HepG2 (cell line): Measurements from ENCODE around the gene CAMK2D. TPM values are rescaled to one million over a fixed set of nuclear protein-coding genes. Genes with fewer than 3 reads are reported as not detected.
A peak's percentile ranks its signal among the peaks of the same experiment; 100 is the strongest.

Experiments used
- DZIP1 ChIP-seq: sonication (generic); formaldehyde crosslinking; IDR thresholded peaks from 2 replicates; pipeline ENCODE4 v1.5.0; 2020; ENCODE audit warnings: mild to moderate bottlenecking, missing genetic modification reagents
- ETV6 ChIP-seq: sonication (generic); formaldehyde crosslinking; conservative IDR thresholded peaks from 2 replicates; pipeline ENCODE4 v1.4.0; 2020; ENCODE audit warnings: missing genetic modification reagents
- GPN1 ChIP-seq: sonication (generic); formaldehyde crosslinking; IDR thresholded peaks from 2 replicates; pipeline ENCODE4 v1.5.1; 2020; ENCODE audit warnings: missing genetic modification reagents, borderline replicate concordance
- HBP1 ChIP-seq: IDR thresholded peaks from 2 replicates; pipeline ENCODE4 v1.6.1; 2016; ENCODE audit warnings: low read depth, control low read depth
- HMG20A ChIP-seq: IDR thresholded peaks from 2 replicates; pipeline ENCODE4 v1.6.1; 2016; ENCODE audit warnings: borderline replicate concordance
- HNRNPL ChIP-seq: fragments of 200-400 bp; formaldehyde crosslinking; IDR thresholded peaks from 2 replicates; pipeline ENCODE4 v1.6.1; 2017; ENCODE audit warnings: mild to moderate bottlenecking, low read depth, low read length
- IRF2 ChIP-seq: IDR thresholded peaks from 2 replicates; pipeline ENCODE4 v1.6.1; 2018; ENCODE audit warnings: missing genetic modification reagents, missing compliant biosample characterization
- ISX ChIP-seq: sonication (generic); formaldehyde crosslinking; conservative IDR thresholded peaks from 2 replicates; pipeline ENCODE4 v1.5.0; 2020; ENCODE audit warnings: missing genetic modification reagents
- NFE2L2 ChIP-seq: fragments of 150-350 bp; IDR thresholded peaks from 2 replicates; pipeline ENCODE4 v1.6.1; 2014; ENCODE audit warnings: low read length
- NONO ChIP-seq, 2 experiments: fragments of 450-650 bp in 1 of 2; sonication (generic) in 1 of 2; formaldehyde crosslinking in 1 of 2; IDR thresholded peaks in 1 of 2; conservative IDR thresholded peaks in 1 of 2; 2 replicates each; pipeline versions ENCODE4 v1.6.1 to v1.8.0; 2017 to 2022; ENCODE audit warnings: mild to moderate bottlenecking in 1 of 2, missing genetic modification reagents in 1 of 2, moderate library complexity in 1 of 2
- NRL ChIP-seq: sonication (generic); formaldehyde crosslinking; IDR thresholded peaks from 2 replicates; pipeline ENCODE4 v1.5.0; 2020; ENCODE audit warnings: missing genetic modification reagents, mild to moderate bottlenecking, moderate library complexity, borderline replicate concordance
- POLR2AphosphoS5 ChIP-seq: IDR thresholded peaks from 2 replicates; pipeline ENCODE4 v1.6.1; 2012; ENCODE audit warnings: low read depth, low read length
- REST ChIP-seq, 2 experiments: IDR thresholded peaks; 2 replicates each; pipeline ENCODE4 v1.6.1; 2011 to 2012; ENCODE audit warnings: low read length in 2 of 2, borderline replicate concordance in 1 of 2, low read depth in 1 of 2, mild to moderate bottlenecking in 1 of 2, moderate library complexity in 1 of 2
- SP1 ChIP-seq, 2 experiments: fragments of 450-650 bp in 1 of 2; sonication (generic) in 1 of 2; formaldehyde crosslinking in 1 of 2; IDR thresholded peaks; 2 replicates each; pipeline versions ENCODE4 v1.4.0 to v1.6.1; 2016 to 2020; ENCODE audit warnings: missing genetic modification reagents in 1 of 2
- ZKSCAN8 ChIP-seq: IDR thresholded peaks from 2 replicates; pipeline ENCODE4 v1.6.1; 2016; ENCODE audit warnings: borderline replicate concordance, missing genetic modification reagents, missing compliant biosample characterization
- ZMYM4 ChIP-seq: sonication (generic); formaldehyde crosslinking; IDR thresholded peaks from 2 replicates; pipeline ENCODE4 v1.8.1; 2023; ENCODE audit warnings: mild to moderate bottlenecking, missing genetic modification reagents
- ZNF12 ChIP-seq: sonication (generic); formaldehyde crosslinking; IDR thresholded peaks from 2 replicates; pipeline ENCODE4 v1.5.0; 2020; ENCODE audit warnings: missing genetic modification reagents
- ZNF253 ChIP-seq: sonication (generic); formaldehyde crosslinking; IDR thresholded peaks from 2 replicates; pipeline ENCODE4 v1.8.0; 2022; ENCODE audit warnings: mild to moderate bottlenecking, missing genetic modification reagents, borderline replicate concordance
- ZNF432 ChIP-seq: sonication (generic); formaldehyde crosslinking; IDR thresholded peaks from 2 replicates; pipeline ENCODE4 v1.5.0; 2020; ENCODE audit warnings: missing genetic modification reagents, mild to moderate bottlenecking, borderline replicate concordance
- ZNF7 ChIP-seq: IDR thresholded peaks from 2 replicates; pipeline ENCODE4 v1.6.1; 2016; ENCODE audit warnings: missing biosample characterization, missing genetic modification reagents
- ZNF740 ChIP-seq: sonication (generic); formaldehyde crosslinking; IDR thresholded peaks from 2 replicates; pipeline ENCODE4 v1.4.0; 2020; ENCODE audit warnings: missing genetic modification reagents
- ZNF891 ChIP-seq: sonication (generic); formaldehyde crosslinking; IDR thresholded peaks from 2 replicates; pipeline ENCODE4 v1.5.0; 2020; ENCODE audit warnings: mild to moderate bottlenecking, missing genetic modification reagents
- polyA plus RNA-seq, 8 experiments: library from polyadenylated mRNA; depleted of rRNA in 3 of 8; stranded (reverse) in 7 of 8; unstranded in 1 of 8; fragments of >200 nt; fragmentation: Illumina TruSeq in 4 of 8; extraction: Trizol in 4 of 8; gene quantifications; 2 replicates each; pipeline versions ENCODE4 v1.2.1 to v1.2.3, GENCODE V29; 2011 to 2016; ENCODE audit warnings: low read depth in 4 of 8, missing spikeins in 1 of 8, mixed read lengths in 1 of 8; ENCODE audit not compliant: insufficient read depth in 1 of 8
- total RNA-seq, 5 experiments: library from RNA; depleted of rRNA; stranded (reverse); fragments of >200 nt; fragmentation: Illumina TruSeq; extraction: Trizol; gene quantifications; 2 replicates each; pipeline ENCODE4 v1.2.3, GENCODE V29; 2016; ENCODE audit warnings: low read depth in 1 of 5

CAMK2D gene
- total and polyA plus RNA-seq, 2 of the 13 experiments (the other 11 are each of a cell fraction or from before 2014, with no cell fraction given), result 18.0 to 65.4 TPM

GRCh38 chr4:113784497-113785250, 23.1 kb upstream of the CAMK2D start (continued):
- no peak for TF ChIP-seq ZNF7 (CRISPR knock-in tag)
- no peak for TF ChIP-seq NONO (IDR thresholded peaks at IDR 0.05)
- no peak for TF ChIP-seq NONO (CRISPR knock-in tag; conservative IDR thresholded peaks at IDR 0.05)
- TF ChIP-seq DZIP1, result no peak
- no peak for TF ChIP-seq HBP1
- peak; percentile 58; the same call in 1 of the 2 replicates for TF ChIP-seq ZNF12 (CRISPR knock-in tag)
- TF ChIP-seq HNRNPL, result no peak
- TF ChIP-seq HMG20A, result peak; percentile 92
- no peak for TF ChIP-seq ZNF891 (CRISPR knock-in tag)
- no peak for TF ChIP-seq NFE2L2
- no peak for TF ChIP-seq ZNF253 (CRISPR knock-in tag)
- TF ChIP-seq SP1 (IDR thresholded peaks at IDR 0.05), result no peak
- no peak for TF ChIP-seq SP1 (CRISPR knock-in tag; IDR thresholded peaks at IDR 0.05)
- TF ChIP-seq ZKSCAN8 (CRISPR knock-in tag), result peak; percentile 67; the same call in 1 of the 2 replicates
- TF ChIP-seq REST (IDR thresholded peaks at IDR 0.05; ENCODE audit: borderline replicate concordance in 1 of 2, low read depth in 1 of 2, low read length in 2 of 2), result no peak
- no peak for TF ChIP-seq ZNF432
- no peak for TF ChIP-seq GPN1 (CRISPR knock-in tag)
- TF ChIP-seq ETV6 (CRISPR knock-in tag), result no peak
- no peak for TF ChIP-seq NRL (CRISPR knock-in tag)
- TF ChIP-seq IRF2 (CRISPR knock-in tag), result peak; percentile 40; the same call in 1 of the 2 replicates
- TF ChIP-seq POLR2AphosphoS5, result no peak
- no peak for TF ChIP-seq ISX (CRISPR knock-in tag)
- TF ChIP-seq ZNF740 (CRISPR knock-in tag), result no peak
- no peak; the same call in 1 of the 2 replicates for TF ChIP-seq ZMYM4 (CRISPR knock-in tag)
